SKM-1 (cell line): ENCODE data around the gene OR5W2.
"Not testable (repeated sequence)": the region's sequence is repeated elsewhere in the genome, so short reads cannot be mapped to it uniquely, and the experiment has no call there.

ENCODE experiments used
- DNase-seq: peaks from one replicate; lab custom pipeline; 2025; ENCODE audit not compliant: unreplicated experiment; lab: John Stamatoyannopoulos, UW

Gene OR5W2

DNA sequence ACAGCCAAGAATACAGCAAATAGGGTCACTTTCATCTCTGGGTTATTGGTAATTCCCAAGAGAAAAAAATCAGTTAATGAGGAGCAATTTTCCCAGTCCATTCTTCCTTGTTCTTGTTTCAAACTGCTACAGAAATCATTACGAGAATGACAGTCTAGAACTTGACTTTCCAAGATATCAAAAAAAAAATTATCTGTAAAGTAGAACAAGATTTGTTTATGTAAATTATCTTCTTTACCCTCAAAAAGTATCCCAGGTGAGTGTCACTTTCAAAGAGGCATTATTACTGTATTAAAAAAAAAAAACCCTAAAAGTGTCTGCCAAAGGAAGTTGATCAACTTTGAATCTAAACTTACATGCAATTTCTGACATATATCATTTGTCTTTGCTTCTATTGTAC, at the start of gene OR5W2:
TSS of gene OR5W2 (minus strand) at position 101 of the 400 bp plus-strand sequence. CDS start at position 101, 0 bp downstream.
- DNase-seq = no peak

DNA sequence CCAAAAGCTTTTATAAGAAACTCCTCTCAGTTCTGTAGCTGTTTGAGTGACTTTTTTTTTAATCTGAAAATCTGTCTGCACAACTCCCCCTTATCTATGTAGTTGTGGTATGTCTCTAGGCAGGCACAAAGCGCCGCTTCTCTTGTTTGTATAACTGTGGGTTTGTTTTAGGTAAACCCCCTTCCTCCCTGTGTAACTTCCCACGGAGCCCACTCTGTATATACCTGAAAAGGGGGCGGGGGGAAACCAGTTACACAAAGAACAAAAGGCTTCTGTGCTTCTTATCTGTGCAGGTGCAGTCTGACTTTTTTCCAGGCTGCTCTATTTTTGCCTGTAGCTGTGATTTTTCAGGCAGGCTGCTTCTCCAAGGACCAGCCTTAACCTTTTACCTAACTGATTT, 42.1 kb upstream of the OR5W2 start:
- no peak for DNase-seq

DNA sequence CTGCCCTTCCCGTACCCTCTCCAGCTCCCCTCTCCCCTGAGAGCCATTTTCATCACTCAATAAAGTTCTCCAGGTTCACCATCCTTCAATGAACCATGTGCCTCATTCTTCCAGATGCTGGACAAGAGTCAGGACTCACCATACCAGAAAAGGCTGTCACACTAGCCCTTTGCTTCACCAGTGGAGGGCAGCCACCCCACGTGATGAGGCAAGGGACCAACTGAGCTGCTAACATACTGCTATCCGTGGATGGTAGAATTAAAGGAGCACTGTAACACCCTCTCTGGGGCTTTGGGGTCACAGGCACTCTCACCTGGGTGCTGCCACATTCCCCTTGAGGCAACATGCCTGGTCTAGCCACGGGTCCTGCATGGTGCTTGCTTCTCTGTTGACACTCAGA, 34.9 kb upstream of the OR5W2 start:
- DNase-seq = no peak

DNA sequence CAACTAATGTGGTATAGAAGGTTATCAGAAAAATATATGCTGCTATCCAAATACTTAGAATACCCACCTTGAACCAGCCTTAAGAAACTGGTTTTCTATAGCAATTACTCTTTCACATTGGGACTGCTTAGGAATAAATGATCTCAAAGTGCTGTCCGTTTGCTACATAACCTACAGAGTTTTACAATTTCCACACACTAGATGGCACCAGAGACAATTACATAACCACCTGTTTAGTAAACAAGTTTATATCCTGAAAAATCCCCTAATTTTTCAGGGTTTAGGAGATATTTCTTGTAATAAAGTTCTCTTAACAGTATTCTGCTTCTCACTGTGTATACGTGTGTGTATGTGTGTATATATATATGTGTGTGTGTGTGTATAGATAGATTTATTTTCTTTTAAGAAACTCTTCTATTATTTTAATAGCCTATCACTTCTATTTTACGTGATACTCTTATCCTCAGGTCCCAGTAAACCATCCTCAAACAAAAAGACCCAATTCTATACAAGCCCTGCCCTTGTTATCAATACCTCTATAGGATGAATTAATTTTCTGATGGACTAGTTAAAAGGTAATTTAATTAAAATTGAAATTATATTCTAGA, 28.5 kb upstream of the OR5W2 start:
- DNase-seq = peak; percentile 43

DNA sequence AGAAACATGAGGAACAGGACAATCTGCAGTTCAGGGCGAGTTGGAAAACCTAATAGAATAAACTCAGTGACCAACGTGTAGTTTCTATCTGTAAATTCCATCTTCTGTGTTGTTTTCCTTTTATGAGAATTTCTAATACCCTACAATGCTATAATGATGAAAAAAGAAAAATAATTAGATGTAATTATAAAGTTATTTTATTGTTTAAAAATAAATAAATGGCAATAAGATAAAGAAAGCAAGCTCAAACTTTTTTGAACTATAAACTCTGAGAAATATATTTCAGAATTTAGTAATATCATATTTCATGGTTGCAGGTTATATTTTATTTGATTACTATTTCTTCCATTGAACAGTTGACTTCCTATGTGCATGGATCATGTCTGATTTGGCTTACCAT, 21.9 kb upstream of the OR5W2 start, which contains the start of gene OR5I1:
TSS of gene OR5I1 (minus strand) at position 101 of the 400 bp plus-strand sequence. CDS start at position 101, 0 bp downstream.
- DNase-seq = no peak

DNA sequence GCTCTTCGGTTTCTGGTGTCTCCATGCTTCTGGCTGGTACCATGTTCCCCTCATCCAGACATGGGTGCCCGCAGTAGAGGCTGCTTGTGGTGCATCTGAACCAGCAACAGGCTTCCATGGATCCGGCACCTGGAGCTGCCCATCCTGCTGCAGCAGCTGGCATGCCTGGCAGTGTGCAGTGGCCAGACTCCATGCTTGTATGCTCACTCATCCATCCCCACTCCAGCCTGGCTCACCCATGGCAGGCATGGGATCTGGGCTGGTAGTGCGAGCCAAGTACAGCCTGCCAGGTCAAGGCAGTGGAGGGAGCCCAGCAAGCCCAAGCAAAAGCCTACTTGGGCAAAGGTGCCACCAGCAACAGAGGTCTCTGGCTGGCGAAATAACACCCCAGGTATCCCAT, 6.2 kb upstream of the OR5W2 start:
- DNase-seq = no peak

DNA sequence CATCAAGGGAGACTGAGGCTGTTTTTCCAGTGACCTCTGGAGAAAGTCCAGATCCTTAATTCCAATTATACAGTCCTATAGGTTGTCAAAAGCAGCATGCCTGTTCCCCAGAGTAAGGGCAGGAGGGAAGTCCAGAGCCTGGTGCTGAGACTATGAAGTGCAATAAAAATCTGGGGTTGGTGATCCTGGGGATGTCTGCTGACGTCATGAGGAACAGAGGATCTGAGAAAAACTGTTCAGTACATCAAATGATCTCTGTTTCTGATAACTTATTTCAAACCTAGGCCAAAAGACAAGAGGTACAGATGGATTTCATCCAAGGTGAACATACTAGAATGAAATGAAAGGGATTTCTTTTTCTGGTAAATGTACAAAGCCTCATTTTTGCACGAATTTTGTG, 12.1 kb downstream of the OR5W2 start:
- no peak for DNase-seq

DNA sequence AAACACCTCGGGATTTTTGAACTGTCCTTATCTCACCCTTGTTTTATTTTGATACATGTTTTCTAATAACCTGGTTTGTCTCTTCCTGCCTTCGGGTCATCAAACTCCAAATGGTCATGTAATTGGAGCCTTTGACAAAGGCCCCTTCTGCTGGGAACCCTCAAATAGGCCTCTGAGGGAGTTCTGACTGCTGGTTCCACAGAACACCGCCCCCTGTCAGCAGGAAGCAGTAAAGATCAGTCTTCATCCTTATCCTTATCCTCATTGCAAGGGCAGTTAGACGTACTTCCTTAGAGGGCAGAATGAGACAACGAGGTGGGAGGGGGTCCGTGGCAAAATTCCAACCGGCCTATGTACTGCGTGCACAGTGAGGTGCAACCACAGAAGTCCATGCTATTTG, 19.2 kb downstream of the OR5W2 start:
- no peak for DNase-seq

DNA sequence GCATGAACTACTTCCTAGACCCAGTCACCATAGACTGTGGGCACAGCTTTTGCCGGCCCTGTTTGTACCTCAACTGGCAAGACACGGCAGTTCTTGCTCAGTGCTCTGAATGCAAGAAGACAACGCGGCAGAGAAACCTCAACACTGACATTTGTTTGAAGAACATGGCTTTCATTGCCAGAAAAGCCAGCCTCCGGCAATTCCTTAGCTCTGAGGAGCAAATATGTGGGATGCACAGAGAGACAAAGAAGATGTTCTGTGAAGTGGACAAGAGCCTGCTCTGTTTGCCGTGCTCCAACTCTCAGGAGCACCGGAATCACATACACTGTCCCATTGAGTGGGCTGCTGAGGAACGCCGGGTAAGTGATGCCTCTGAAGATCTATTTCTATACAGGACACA, 28.9 kb downstream of the OR5W2 start:
- not testable (repeated sequence) for DNase-seq

DNA sequence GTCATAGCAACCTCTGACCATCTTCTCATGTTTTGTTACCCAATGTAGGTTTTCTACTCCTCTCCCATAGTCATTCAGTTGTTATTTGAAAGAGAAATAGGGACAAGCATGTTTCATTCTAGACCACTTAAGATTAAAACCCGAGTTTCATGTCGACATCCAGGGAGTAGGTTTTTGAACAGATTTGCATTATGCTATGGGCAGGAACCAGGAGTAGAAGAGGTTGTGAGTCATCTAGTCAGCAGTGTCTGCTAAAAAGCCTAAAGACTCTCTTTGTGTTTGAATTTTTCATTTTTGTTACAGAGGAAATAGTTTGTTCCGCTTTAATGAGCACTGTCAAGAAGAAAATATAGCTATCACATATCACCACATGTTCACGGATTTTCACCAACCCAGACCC, 29.4 kb downstream of the OR5W2 start:
- DNase-seq = not testable (repeated sequence)

DNA sequence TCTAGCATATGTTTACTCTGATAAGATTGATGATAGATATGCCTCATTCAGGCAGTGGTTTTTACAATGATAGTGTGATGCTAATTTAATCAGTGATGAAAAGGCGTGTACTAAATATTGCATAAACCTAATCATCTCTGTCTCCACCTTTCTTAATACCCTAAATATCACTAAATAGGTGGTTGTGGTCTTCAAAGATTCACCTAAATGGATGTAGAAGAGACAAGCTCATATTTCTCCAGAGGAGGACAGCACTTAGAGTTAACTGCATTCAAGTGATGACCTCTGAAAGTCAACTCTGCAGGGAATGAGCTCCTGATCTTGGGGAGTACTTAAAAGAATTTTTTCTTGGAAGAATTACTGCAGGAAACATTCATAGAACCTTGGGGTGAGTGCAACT, 31.4 kb downstream of the OR5W2 start, which contains the start of gene TRIM51:
TSS of gene TRIM51 (plus strand) at position 301 of the 400 bp plus-strand sequence. CDS start 2,132 bp downstream, outside the sequence.
- DNase-seq = not testable (repeated sequence)

DNA sequence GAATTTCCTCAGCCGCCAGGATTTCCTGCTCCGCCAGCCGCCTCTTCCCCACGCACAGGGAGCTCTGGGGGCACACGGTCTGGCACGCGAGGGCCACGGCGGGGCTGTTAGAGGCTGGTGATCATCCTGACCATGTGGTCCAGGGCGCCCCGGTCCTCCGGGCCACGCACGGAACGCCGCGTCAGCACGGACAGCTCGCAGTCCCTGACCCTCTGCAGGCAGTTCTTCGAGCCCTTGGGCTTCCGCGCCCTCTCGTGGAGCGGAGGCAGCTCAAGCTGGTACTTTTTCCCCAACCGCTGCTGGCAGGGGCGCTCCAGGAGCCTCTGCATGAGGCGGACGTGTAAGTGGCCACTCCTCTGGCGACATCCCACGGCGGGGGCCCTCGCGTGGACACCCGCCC, 41.2 kb downstream of the OR5W2 start:
- DNase-seq = not testable (repeated sequence)

DNA sequence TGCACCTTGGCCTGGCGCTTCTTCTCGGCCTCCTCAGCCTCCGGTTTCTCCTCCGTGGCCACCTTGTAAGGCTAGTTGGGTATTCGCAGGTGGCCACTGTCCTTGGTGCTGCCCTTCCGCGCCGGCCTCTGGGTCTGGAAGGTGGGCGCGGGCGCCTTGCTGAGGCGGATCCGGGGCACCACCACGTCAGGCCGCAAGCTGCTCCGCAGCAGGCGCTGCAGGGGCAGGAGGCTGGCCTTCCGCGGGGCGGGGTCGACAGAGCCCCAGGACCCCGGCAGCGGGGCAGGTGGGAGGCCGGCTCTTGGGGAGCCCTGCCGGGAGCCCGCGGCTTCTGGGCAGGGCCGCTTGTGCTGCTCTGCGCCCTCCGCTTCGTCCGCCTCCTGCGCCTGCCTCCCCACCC, 41.7 kb downstream of the OR5W2 start:
- not testable (repeated sequence) for DNase-seq

DNA sequence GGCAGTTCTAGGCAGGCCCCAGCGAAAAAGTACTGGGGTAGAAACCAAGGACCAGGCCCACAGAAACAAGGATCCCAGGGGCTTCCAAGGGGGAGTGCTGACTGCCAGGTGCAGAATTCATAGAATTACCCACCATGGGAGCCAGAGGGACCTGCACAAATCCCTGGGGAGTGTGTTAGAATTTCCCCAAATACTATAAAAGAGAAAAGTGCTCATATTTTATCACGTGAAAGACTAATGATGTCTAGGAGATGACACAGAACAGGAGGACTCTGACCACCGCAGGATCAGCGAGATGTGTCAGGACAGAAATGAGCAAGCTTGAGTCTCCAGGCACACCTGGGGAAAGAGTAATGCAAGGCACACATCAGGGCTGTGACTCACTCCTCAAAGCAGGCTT, 47.0 kb downstream of the OR5W2 start:
- DNase-seq = not testable (repeated sequence)
